Neural progenitor cell (in vitro differentiated cells): Measurements from ENCODE around the gene IRX1.

ENCODE experiments used
- CTCF ChIP-seq: fragments of 200-600 bp; sonication (generic); IDR thresholded peaks from 2 replicates; pipeline ENCODE4 v1.5.1; 2017; ENCODE audit warnings: antibody characterized with exemption, mild to moderate bottlenecking
- EZH2 ChIP-seq: fragments of 200-600 bp; sonication (generic); IDR thresholded peaks from 2 replicates; pipeline ENCODE4 v1.6.1; 2017; ENCODE audit warnings: antibody characterized with exemption, mild to moderate bottlenecking, moderate library complexity
- EZH2phosphoT487 ChIP-seq: fragments of 200-600 bp; sonication (generic); IDR thresholded peaks from 2 replicates; pipeline ENCODE4 v1.6.1; 2017; ENCODE audit warnings: antibody characterized with exemption

GRCh38 chr5:3604501-3604900 is 8.9 kb downstream of the IRX1 start:
- TF ChIP-seq CTCF (no peak), EZH2 (no peak), EZH2phosphoT487 (no peak)
